Measurements from ENCODE around the gene CNTNAP2.

- TF ChIP-seq EZH2 (IDR thresholded peaks at IDR 0.05; ENCODE audit: insufficient read depth, poor library complexity, severe bottlenecking): no peak
- TF ChIP-seq EZH2phosphoT487 (IDR thresholded peaks at IDR 0.05; ENCODE audit: insufficient read depth, low read depth): no peak
Measured at GRCh38 chr7:147578196-147578595, 1461.6 kb downstream of the CNTNAP2 start.

All from GM23248 (cell line).